ENCODE data around the gene OR8D1. TPM values are rescaled to one million over a fixed set of nuclear protein-coding genes. Genes with fewer than 3 reads are reported as not detected.

OR8D1 gene
- not detected in 2 replicates for total RNA-seq

- intact Hi-C loops (cut with micrococcal nuclease), result no loop called here
Observed at GRCh38 chr11:124313849-124314248, at the start of gene OR8D1. Gene OR8D1, minus strand, starts transcription at chr11:124313949. Its CDS starts 3,183 bp downstream, at chr11:124310766.

GRCh38 chr11:124359566-124359965 lies 45.8 kb upstream of the OR8D1 start:
- intact Hi-C loops (cut with micrococcal nuclease), result no loop called here

DNA sequence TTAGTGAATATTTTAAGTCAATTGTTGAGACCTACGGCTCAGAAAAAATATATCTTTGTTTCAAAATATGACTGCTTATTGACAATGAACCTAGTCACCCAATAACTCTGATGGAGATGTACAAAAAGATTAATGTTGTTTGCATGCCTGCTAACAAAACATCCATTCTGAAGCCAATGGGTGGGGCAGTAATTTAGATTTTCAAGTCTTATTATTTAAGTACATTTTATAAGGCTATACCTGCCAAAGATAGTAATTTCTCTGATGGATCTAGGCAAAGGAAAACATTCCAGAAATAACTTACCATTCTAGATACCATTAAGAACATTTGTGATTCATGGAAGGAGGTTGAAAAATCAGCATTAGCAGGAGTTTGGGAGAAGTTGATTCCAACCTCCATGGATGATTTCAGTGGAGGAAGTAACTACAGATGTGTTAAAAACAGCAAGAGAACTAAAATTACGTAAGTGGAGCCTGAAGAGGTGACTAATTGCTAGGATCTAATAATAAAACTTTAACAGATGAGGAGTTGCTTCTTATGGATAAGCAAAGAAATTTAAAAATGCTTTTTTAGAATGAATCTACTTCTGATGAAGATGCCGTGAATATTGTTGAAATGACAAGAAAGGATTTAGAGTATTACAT lies 32.7 kb upstream of the OR8D1 start:
- intact Hi-C loops (cut with micrococcal nuclease), result no loop called here

DNA sequence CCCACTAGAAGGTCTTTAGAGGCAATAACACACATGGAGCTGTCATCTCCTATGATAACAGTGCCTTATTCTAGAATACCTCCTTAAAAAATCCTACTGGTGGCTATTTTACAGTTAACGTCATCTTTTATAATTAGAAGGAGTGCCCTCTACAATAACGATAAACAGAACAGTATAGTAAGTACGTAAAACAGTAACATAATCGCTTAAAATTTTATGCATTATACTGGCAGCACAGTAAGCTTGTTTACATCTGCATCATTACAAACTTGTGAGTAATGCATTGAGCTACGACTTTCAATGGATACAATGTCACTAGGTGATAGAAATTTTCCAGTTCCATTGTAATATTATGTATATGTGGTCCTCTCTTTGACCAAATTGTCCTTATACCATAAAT lies 30.6 kb upstream of the OR8D1 start:
- intact Hi-C loops (cut with micrococcal nuclease), result no loop called here

DNA sequence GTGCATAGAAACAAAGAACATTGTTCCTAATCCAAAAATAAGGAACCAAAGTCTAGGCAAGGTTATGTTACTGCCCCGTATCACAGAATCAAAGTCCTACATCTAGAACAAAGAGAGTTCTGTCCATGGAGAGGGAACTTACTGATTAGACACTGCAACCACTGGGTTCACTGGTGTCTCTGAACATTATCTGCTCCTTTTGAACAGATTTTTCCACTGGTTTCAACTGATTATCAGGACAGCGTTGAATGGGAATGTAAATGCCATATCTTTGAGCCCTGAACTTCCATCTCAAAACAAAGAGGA lies 26.3 kb upstream of the OR8D1 start:
- intact Hi-C loops (cut with micrococcal nuclease), result no loop called here

DNA sequence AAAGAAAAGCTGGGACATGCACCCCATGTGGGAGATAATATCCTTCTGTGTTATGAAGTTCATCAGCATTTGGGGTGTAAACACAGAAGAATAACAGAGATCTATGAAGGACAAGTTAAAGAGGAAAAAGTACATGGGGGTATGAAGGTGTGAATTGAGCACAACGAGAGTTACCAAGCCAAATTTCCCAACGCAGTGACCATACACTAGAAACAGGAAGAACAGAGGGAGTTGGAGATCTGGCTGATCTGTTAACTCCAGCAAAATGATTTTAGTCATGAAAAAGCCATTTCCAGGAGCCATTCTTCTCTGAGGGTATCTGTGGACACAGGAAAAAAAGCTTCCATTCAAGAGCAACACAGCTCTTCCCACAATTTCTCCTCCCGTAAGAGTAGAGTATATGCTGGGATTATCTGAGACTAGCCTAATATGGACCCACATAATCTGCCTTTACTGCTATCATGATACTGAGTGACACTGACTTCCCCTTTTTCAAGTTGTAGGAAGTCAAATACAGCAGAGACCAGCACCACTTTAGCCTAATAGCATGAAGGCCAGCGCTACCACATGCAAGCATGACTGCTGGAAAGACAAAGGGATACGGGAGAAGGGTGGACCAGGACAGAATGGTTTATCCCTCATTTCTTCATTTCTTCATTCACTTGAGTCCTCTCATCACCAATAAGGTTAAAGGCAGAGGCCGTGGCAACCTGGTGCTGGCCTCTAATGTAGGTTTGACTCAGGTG lies 25.8 kb upstream of the OR8D1 start:
- intact Hi-C loops (cut with micrococcal nuclease), result no loop called here

GRCh38 chr11:124331873-124332272 lies 18.1 kb upstream of the OR8D1 start:
- intact Hi-C loops (cut with micrococcal nuclease), result no loop called here

- intact Hi-C loops (cut with micrococcal nuclease), result no loop called here
Observed at GRCh38 chr11:124329787-124330478, 16.2 kb upstream of the OR8D1 start.

DNA sequence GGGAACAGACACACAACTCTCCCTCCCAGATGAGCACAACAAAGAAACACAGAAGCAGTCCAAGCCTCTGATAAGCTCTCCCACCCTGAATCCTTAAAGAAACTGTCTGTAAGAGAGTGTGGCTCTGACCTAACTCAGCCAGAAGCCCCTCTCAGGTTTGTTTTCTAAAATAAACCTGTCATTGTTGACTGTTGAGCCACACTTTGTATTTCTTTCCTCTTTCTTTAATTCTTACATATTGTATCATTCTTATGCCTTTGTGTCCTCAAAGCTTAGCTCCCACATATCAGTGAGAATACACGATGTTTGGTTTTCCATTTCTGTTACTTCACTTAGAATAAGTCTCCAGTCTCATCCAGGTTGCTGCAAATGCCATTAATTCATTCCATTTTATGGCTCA lies 14.0 kb upstream of the OR8D1 start:
- intact Hi-C loops (cut with micrococcal nuclease), result no loop called here

DNA sequence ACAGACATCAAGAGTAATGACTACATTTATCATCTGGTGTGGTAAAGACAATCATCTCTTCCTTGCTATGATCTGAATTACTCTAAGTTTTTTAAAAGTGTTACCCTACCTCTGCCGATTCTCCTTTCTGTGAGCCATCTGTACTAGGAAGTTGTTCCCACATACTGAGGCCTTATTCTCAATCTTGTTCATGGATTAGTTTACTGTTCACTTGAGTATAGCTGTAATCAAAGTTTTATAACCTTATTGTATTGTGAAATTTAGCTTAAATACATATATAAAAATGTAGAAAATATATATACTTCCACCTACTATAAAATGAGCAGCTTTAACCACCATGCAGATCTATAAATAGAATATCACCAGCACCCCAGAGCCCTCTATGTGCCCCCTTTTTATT lies 8.6 kb upstream of the OR8D1 start:
- intact Hi-C loops (cut with micrococcal nuclease), result no loop called here

DNA sequence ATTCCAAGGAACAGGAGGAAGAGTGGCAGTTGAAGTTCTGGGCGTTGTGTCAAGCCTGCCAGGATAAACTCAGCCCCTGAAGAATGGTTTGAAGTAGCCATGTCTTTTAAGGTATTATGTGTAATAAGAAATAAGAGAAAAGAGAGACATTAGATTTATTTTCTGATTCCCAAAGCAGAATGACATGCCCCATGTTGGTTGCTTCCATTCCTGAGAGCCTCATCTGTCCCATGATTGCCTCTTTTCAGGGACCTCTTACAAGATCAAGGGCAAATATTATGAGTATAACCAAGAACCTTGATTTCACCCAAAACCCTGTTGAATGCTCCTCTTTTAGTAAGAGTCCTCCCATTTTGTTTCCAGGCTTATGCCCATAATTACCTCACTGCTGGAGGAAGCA lies 6.3 kb upstream of the OR8D1 start, which contains the start of gene OR8D2:
OR8D2 (minus strand) TSS at position 101 of the 400 bp plus-strand sequence; CDS start at position 101, 0 bp downstream.
- intact Hi-C loops (cut with micrococcal nuclease), result no loop called here

DNA sequence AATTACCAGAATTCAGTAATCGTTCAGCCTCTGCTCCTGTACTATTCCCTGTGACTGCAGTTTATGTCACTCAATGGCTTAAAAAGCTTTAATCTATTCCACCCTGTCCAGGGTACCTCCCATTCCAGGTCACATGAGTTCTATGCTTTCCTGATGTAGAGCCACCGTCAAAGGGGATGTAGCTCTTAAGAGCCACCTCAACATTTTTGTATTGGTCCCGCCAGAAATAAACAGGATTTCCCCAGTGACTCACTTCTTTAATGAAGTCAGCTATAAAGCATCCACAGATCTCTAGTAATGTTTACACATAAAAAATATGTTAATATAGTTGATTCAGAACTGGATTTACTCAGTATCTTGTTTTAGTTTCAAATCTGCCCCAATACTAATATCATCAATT lies 1.3 kb upstream of the OR8D1 start:
- intact Hi-C loops (cut with micrococcal nuclease), result no loop called here

- intact Hi-C loops (cut with micrococcal nuclease), result no loop called here
Observed at GRCh38 chr11:124313131-124313530, 618 bp downstream of the OR8D1 start.

DNA sequence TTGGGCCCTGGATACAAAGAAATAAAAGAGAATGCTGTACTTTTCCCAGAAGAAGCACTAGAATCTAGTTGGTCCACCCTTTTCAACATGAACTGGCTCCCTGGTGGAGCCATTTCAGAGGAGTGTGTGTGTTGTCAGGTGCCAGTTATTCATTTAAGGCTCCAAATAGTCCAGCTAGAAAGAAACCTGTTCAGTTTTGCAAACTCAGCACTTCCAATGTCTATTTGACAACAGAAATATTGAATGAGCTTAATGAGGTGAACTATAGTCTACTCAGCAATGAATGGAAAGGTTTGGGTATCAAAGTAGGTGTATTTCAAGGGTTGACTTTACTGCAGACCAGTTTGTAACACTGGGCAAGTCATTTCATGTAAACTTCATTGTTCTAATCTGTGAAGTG lies 2.1 kb downstream of the OR8D1 start:
- intact Hi-C loops (cut with micrococcal nuclease), result no loop called here

DNA sequence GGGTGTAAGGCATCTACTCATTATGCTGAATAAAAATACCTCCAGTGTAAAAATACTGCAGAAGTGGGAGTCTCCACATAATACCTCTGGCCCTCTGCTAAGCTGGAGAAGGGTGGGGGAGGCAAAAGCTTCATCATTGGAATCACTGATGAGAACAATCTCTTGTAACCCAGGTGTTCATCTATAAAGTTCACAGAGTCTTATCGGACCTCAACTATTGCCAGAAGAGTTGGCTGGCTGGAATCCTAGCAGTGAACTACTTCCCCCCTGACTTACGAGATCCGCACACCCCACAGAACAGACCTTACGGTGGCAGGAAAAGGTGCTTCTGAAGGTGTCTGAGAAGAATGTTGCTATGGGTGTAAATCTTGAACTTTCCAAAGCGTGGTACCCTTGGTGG lies 2.5 kb downstream of the OR8D1 start:
- intact Hi-C loops (cut with micrococcal nuclease), result no loop called here

- intact Hi-C loops (cut with micrococcal nuclease), result no loop called here
Observed at GRCh38 chr11:124310721-124311120, 3.0 kb downstream of the OR8D1 start.

GRCh38 chr11:124307093-124307492 lies 6.7 kb downstream of the OR8D1 start:
- intact Hi-C loops (cut with micrococcal nuclease), result no loop called here

- intact Hi-C loops (cut with micrococcal nuclease), result no loop called here
Observed at GRCh38 chr11:124302347-124303125, 11.2 kb downstream of the OR8D1 start.

GRCh38 chr11:124301548-124301947 lies 12.2 kb downstream of the OR8D1 start:
- intact Hi-C loops (cut with micrococcal nuclease), result no loop called here

- intact Hi-C loops (cut with micrococcal nuclease), result no loop called here
Observed at GRCh38 chr11:124297921-124298320, 15.8 kb downstream of the OR8D1 start.

DNA sequence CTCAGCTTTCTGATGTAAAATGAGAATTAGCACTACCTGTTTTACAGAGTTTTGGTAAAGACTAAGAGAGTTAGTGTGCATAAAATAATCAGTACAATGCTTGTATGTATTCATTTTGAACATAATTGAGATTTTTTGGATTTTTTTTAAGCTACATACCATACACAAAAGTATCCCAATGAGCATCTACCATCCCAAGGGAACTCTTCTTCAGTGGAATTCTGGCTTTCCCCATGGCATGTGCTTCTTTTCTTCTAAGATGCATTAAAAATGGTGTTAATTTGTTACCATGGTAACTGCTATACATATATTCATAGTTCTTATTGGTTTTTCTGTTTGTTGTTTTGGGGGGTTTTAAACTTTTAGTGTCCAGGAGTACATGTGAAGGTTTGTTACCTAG lies 17.7 kb downstream of the OR8D1 start:
- intact Hi-C loops (cut with micrococcal nuclease), result no loop called here

- intact Hi-C loops (cut with micrococcal nuclease), result no loop called here
Observed at GRCh38 chr11:124294687-124295086, 19.1 kb downstream of the OR8D1 start.

Data from T-helper 2 cell treated with Interferon-gamma antibody and Interleukin-4, amounts not matched to agents 100 ng/mL and 5 ng/mL, for 36 hours (primary cell).